GM19452 (cell line): ENCODE data around the gene TRMT1.

Experiments used
- ATAC-seq: cut with Tn5 transposase; IDR thresholded peaks from one replicate; pipeline ENCODE4 v1.9.1; 2021; ENCODE audit not compliant: unreplicated experiment

The TRMT1 gene

DNA sequence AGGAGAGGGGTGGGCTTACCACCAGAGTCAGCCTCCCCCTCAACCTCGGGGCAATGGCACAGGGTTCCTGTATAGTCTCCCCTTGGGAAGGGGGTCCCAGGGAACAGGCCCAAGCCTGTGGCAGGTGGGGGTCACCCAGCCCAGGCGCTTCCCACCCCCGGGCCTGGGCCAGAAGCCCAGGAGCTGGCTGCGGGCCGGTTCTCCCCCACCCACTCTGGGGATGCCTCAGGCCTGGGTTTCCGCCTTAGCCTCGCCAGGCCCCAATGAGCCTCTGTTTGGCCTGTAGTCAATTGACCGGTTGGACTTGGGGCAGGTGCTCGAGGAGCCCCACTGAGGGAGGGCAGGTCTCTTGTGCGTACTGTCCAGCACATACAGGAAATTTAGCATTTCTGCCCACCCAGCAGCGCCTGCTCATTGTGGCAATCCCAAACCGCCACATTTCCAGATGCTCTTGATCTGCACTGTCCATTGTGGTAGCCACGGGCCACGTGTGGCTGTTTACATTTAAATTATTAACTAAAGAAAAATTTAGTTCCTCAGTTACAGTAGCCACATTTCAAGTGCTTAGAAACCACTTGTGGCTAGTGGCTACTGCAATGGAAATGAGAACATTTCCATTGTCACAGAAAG is 23.8 kb downstream of the TRMT1 start:
- ATAC-seq: no peak

DNA sequence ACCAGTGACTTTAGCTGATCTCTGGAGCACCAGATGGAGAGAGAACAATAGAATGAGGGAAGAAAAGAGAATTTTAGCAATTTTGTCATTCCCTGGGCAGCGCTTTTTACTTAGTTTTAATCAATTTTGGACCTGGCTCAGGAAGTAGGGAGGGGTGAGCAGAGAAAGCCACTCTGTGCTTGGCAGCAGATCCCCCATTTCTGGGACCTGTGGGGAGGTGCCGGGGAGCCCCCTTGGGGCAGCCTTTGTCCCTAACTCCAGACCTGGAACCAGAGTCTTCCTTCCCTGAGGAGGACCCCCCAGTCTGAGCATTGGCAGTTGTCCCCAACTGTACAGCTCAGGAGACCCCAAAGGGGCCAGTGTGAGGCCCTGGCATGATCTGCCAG is 24.4 kb downstream of the TRMT1 start:
- ATAC-seq: no peak

GRCh38 chr19:13091400-13092157 is 25.0 kb downstream of the TRMT1 start:
- no peak for ATAC-seq

DNA sequence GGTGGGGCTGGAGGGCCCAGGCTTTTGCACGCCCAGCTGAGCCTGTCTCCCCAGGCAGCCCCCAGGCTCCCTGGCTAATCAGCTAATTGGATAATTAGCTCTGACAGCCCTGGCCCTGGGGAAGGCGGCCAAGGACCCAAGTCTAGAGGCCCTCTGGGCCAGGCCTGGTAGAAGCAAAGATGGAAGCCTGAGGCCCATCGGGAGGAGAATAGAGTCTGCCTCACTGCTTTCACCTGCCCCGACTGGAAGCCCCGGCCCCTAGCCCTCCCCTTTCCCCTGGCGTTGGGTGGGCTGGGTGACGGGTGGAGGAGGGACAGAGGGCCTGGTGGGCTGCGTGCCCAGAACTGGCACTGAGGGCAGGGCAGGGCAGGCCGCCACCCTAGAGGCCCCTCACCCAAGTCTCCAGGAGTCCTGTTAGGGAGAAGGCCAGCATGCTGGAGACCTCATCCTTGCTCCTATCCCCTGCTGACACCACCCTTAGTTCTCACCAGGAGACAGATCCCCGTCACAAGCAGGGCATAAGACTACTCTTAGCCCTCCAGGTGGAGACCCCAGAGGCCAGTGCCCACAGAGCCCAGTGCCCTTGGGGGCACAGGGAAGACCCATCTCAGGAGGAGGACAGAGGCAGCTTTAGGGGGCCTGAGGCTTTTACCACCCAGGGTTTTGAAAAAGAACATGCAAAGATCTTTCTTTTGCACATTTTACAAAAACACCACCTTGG is 25.9 kb downstream of the TRMT1 start:
- no peak for ATAC-seq

DNA sequence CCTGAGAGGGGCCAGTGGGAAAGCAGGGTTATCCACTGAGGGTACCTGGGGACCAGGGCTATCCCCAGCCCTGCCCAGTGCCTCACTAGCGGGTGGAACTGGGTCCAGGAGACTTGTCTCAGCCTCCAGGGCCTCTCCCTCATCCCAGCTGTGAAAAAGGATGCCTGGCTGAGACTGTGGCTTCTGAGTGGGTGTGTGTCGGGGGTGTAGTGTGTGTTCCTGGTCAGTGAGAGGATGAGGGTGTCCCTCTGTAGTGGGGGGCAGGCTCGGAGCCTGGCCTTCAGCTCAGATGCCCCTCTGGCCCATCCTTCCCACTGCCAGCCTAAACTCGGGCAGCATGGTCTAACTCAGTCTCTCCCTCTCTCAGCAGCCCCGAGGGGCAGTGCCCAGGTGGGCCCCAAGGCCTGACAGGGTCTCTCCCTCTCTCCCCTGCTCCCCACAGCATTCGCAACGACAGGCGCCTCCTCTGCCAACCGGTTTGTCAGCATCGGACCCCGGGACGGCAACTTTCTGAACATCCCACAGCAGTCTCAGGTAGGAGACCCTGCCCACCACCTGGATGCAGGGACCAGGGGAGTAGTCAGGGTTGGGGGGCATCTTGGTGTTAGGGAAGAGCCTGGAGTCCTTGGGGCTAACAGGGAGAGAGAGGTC is 26.6 kb downstream of the TRMT1 start:
- ATAC-seq: no peak

GRCh38 chr19:13089139-13089856 is 27.2 kb downstream of the TRMT1 start:
- ATAC-seq: no peak

DNA sequence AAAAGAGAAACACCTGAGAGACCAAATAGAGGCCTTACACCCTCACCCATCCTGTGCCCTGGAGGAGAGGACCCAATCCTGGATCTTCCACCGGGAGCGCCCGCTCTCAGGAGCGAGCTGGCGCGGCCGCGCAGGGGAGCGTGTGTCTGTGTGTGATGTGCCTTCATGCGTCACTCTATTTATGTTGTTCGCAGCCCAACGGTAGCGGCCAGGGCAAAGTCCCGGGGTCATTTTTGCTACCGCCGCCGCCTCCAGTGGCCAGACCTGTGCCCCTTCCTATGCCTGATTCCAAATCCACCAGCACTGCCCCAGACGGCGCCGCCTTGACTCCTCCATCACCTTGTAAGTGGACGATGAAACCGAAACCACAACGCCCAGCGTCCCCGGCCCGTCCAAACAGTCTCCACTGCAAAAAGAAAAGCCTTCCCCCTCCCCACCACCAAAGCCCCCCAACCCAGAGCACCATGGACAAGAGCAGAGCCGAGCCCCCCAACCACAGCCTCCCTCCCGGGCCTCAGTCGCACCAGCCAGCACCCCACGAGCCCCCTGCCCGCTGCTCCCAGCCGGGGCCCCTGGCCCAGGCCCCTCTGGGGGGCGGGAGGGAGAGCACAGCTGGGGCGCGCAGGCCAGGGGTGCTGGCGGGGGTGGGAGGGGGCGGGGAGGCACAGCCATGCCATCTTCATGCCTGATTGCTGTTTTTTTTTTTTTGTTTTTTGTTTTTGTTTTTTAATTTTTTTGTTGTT is 28.6 kb downstream of the TRMT1 start:
- no peak for ATAC-seq

GRCh38 chr19:13087295-13087694 is 29.2 kb downstream of the TRMT1 start:
- ATAC-seq: no peak

DNA sequence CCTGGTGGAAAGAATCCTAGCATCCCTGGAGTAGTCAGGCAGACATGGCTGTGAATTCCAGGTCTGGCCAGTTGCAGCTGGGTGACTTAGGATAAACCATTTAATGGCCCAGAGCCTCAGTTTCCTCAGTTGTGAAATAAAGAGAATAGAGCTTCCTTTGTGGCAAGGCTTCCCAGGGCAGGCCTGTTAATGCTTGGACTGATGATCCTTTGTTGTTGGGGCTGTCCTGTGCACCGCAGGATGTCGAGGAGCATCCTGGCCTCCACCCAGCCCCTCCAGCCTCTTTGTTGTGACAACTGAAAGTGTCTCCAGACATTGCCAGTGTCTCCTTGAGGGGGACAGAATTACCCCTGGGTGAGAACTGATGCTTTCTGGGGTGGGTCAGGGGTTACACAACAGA is 30.2 kb downstream of the TRMT1 start:
- ATAC-seq: no peak

GRCh38 chr19:13085666-13086065 is 30.9 kb downstream of the TRMT1 start:
- no peak for ATAC-seq

DNA sequence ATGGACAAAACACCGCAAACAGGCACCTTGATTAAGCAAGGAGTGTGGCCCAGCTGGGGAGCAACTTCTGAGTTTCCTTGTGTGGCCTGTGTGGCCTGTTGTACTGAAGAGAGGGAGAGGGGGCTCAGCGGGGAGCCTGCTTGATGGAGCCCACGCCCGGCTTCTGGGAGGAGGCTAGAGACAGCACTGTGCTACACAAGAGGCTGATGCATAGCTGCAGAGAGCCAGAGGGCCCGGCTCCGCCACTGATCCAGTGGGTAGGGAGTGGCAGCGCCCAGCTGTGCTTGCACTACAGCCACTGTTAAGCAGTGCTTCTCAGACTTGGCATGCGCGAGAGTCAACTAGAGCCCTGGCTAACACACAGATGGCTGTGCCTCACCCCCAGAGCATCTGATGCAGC is 32.9 kb downstream of the TRMT1 start:
- no peak for ATAC-seq

GRCh38 chr19:13083008-13083404 is 33.5 kb downstream of the TRMT1 start:
- no peak for ATAC-seq

- ATAC-seq: no peak
Observed at GRCh38 chr19:13082192-13083007, 34.1 kb downstream of the TRMT1 start.

GRCh38 chr19:13079542-13079986 is 37.0 kb downstream of the TRMT1 start:
- ATAC-seq: no peak

GRCh38 chr19:13078897-13079541 is 37.5 kb downstream of the TRMT1 start:
- ATAC-seq: no peak

- ATAC-seq: no peak
Observed at GRCh38 chr19:13078381-13078780, 38.2 kb downstream of the TRMT1 start.

DNA sequence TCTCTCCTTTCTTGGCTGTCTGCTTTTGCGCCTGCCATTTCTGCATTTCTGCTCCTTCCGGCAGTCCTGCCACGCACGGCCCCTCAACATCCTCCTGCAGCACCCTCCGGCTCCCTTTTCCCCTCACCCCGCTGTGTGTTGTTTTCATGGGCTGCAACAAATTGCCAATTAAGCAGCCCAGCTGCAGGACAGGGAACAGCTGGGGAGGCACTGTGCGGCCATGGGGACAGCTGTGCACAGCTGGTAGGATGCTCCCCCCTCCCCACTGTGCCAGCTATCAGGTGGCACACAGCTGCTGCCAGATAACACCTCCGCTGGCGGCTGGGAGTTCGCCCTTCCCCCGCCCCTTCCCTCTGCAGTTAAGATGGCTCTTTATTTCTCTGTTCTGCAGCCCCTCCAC is 39.3 kb downstream of the TRMT1 start:
- ATAC-seq: no peak

- ATAC-seq: no peak
Observed at GRCh38 chr19:13076787-13077186, 39.8 kb downstream of the TRMT1 start.

- ATAC-seq: no peak
Observed at GRCh38 chr19:13076320-13076719, 40.2 kb downstream of the TRMT1 start.
